K562 (cell line): Measurements from ENCODE around the gene TNIK. TPM values are rescaled to one million over a fixed set of nuclear protein-coding genes. Genes with fewer than 3 reads are reported as not detected.

Experiments
- ATAC-seq: fragments of 200-7000 bp; cut with Tn5 transposase; 3 replicates; pipeline ENCODE4 v1.9.1; 2020; ENCODE audit warnings: moderate library complexity
- BruUV-seq: library from RNA; stranded (reverse); fragments of 400-500 nt; replicated peaks from 2 replicates; lab custom pipeline; 2021; lab: Mats Ljungman, UMichigan
- CTCF ChIA-PET: fragments of 300-600 bp; formaldehyde crosslinking; extraction: SDS; loops from one replicate; lab custom pipeline; 2021; ENCODE audit warnings: low intra/inter-chr PET ratio; lab: Yijun Ruan, JAX
- POLR2A ChIA-PET: fragments of 300-600, 350-650 bp; sonication (Branson Sonifier 250); formaldehyde crosslinking; extraction: SDS; loops from one replicate; lab custom pipeline; 2021; ENCODE audit warnings: antibody characterized with exemption, inconsistent platforms; lab: Yijun Ruan, JAX
- DNase-seq, 4 experiments: peaks; one replicate each; pipeline versions ENCODE4 v3.0.0 to v3.0.0-alpha.2; 2011 to 2018; ENCODE audit warnings: low spot score in 3 of 4, mixed read lengths in 3 of 4; ENCODE audit errors: extremely low read depth in 1 of 4
- FAIRE-seq: peaks from 2 replicates; lab custom pipeline; 2011; peaks lifted over from hg19 to GRCh38; lab: Jason Lieb, UNC
- H2AFZ ChIP-seq: 2 replicates; pipeline ENCODE4 v1.6.0; 2011; ENCODE audit warnings: low read depth, low read length, control low read depth, inconsistent platforms
- H3K27ac ChIP-seq: fragments of 200-600 bp; 3 replicates; pipeline ENCODE4 v1.8.0; 2011; ENCODE audit warnings: low read depth, mild to moderate bottlenecking, control low read depth, inconsistent platforms, low read length, moderate library complexity, mixed read lengths; ENCODE audit errors: extremely low read depth
- H3K27me3 ChIP-seq, 2 experiments: fragments of 300-600 bp in 1 of 2; 2 replicates in 1 of 2; 3 replicates in 1 of 2; pipeline versions ENCODE4 v1.6.0 to v1.8.0; 2011; ENCODE audit warnings: inconsistent platforms in 2 of 2, low read length in 2 of 2, mild to moderate bottlenecking in 1 of 2, mixed read lengths in 1 of 2, moderate library complexity in 1 of 2; ENCODE audit not compliant: control insufficient read depth in 2 of 2, insufficient read depth in 2 of 2
- H3K36me3 ChIP-seq: fragments of 300-600 bp; 3 replicates; pipeline ENCODE4 v1.8.0; 2011; ENCODE audit warnings: mild to moderate bottlenecking, low read length, inconsistent platforms; ENCODE audit not compliant: control insufficient read depth, insufficient read depth
- H3K4me1 ChIP-seq, 2 experiments: fragments of 200-600 bp in 1 of 2; replicated peaks in 1 of 2; 2 replicates in 1 of 2; 3 replicates in 1 of 2; pipeline versions ENCODE4 v1.5.1 to v1.8.0; 2011; ENCODE audit warnings: inconsistent platforms in 2 of 2, low read length in 2 of 2, mild to moderate bottlenecking in 1 of 2, mixed read lengths in 1 of 2, moderate library complexity in 1 of 2; ENCODE audit not compliant: control insufficient read depth in 2 of 2, insufficient read depth in 2 of 2
- H3K4me2 ChIP-seq: 2 replicates; pipeline ENCODE4 v1.6.1; 2011; ENCODE audit warnings: low read length, control low read depth, inconsistent platforms, mixed read lengths; ENCODE audit not compliant: insufficient read depth
- H3K4me3 ChIP-seq: fragments of 200-600 bp; sonication (generic), shearing (Covaris generic); 2 replicates; pipeline ENCODE4 v1.5.1; 2016; ENCODE audit warnings: control low read depth, inconsistent platforms
- H3K79me2 ChIP-seq: fragments of 200-600 bp; 3 replicates; pipeline ENCODE4 v1.8.0; 2011; ENCODE audit warnings: low read length, inconsistent platforms; ENCODE audit not compliant: control insufficient read depth, insufficient read depth
- H3K9ac ChIP-seq, 2 experiments: 2 replicates each; pipeline versions ENCODE4 v1.6.0 to v1.6.1; 2011; ENCODE audit warnings: low read depth in 2 of 2, low read length in 2 of 2, control low read depth in 1 of 2, inconsistent platforms in 1 of 2, mild to moderate bottlenecking in 1 of 2, mixed read lengths in 1 of 2; ENCODE audit not compliant: insufficient read depth in 1 of 2
- H3K9me1 ChIP-seq: one replicate; pipeline ENCODE4 v1.6.0; 2011; ENCODE audit warnings: inconsistent platforms, mild to moderate bottlenecking, low read length, moderate library complexity; ENCODE audit not compliant: control insufficient read depth, insufficient read depth
- H3K9me3 ChIP-seq: replicated peaks from 2 replicates; pipeline ENCODE4 v1.5.1; 2011; ENCODE audit warnings: low read depth, low read length, inconsistent platforms; ENCODE audit not compliant: control insufficient read depth, insufficient read depth
- H4K20me1 ChIP-seq: replicated peaks from 2 replicates; pipeline ENCODE4 v1.6.1; 2011; ENCODE audit warnings: low read length, inconsistent platforms, mixed read lengths; ENCODE audit not compliant: control insufficient read depth, insufficient read depth
- ETV6 ChIP-seq, 3 experiments: fragments of 150-350 bp in 1 of 3; sonication (generic) in 1 of 3; formaldehyde crosslinking in 1 of 3; IDR thresholded peaks; 2 replicates each; pipeline versions ENCODE4 v1.6.1 to v1.8.0; 2014 to 2022; ENCODE audit warnings: borderline replicate concordance in 2 of 3, low read depth in 2 of 3, antibody characterized with exemption in 1 of 3, low read length in 1 of 3, mild to moderate bottlenecking in 1 of 3, missing genetic modification reagents in 1 of 3
- FIP1L1 ChIP-seq: fragments of 200-400 bp; formaldehyde crosslinking; IDR thresholded peaks from 2 replicates; pipeline ENCODE4 v1.6.1; 2018; ENCODE audit warnings: mild to moderate bottlenecking, low read depth, low read length; ENCODE audit not compliant: poor library complexity, severe bottlenecking
- FOSL1 ChIP-seq: fragments of 200-800 bp; sonication (Bioruptor generic); conservative IDR thresholded peaks from 2 replicates; pipeline ENCODE4 v1.6.1; 2016; ENCODE audit warnings: missing genetic modification characterization, missing compliant biosample characterization
- RBFOX2 ChIP-seq: fragments of 200-400 bp; formaldehyde crosslinking; IDR thresholded peaks from 2 replicates; pipeline ENCODE4 v1.6.1; 2017; ENCODE audit warnings: low read depth, mild to moderate bottlenecking, low read length, moderate library complexity
- SP1 ChIP-seq: sonication (generic); formaldehyde crosslinking; IDR thresholded peaks from 2 replicates; pipeline ENCODE4 v1.8.1; 2022; ENCODE audit warnings: mild to moderate bottlenecking, missing genetic modification reagents
- SP2 ChIP-seq: IDR thresholded peaks from 2 replicates; pipeline ENCODE4 v1.6.1; 2011; ENCODE audit warnings: mild to moderate bottlenecking, low read depth, low read length, moderate library complexity; ENCODE audit not compliant: poor library complexity, severe bottlenecking; ENCODE audit errors: extremely low read depth
- TOE1 ChIP-seq, 2 experiments: fragments of 450-650 bp in 1 of 2; sonication (generic) in 1 of 2; formaldehyde crosslinking in 1 of 2; IDR thresholded peaks; 2 replicates each; pipeline versions ENCODE4 v1.7.1 to v1.8.0; 2016 to 2022; ENCODE audit warnings: borderline replicate concordance in 2 of 2, mild to moderate bottlenecking in 2 of 2, antibody characterized with exemption in 1 of 2, inconsistent platforms in 1 of 2, low read depth in 1 of 2, missing genetic modification reagents in 1 of 2, moderate library complexity in 1 of 2
- ZNF121 ChIP-seq: sonication (generic); formaldehyde crosslinking; conservative IDR thresholded peaks from 2 replicates; pipeline ENCODE4 v1.8.0; 2022; ENCODE audit warnings: missing genetic modification reagents
- ZNF354B ChIP-seq: fragments of 250-450 bp; sonication (Bioruptor Pico); IDR thresholded peaks from 2 replicates; pipeline ENCODE4 v1.4.0; 2020
- ZNF41 ChIP-seq: fragments of 250-450 bp; sonication (Bioruptor Pico); conservative IDR thresholded peaks from 2 replicates; pipeline ENCODE4 v1.4.0; 2020; ENCODE audit warnings: mild to moderate bottlenecking
- ZNF766 ChIP-seq: fragments of 200-800 bp; sonication (Bioruptor generic); conservative IDR thresholded peaks from 2 replicates; pipeline ENCODE4 v1.6.1; 2016; ENCODE audit warnings: missing genetic modification characterization, missing compliant biosample characterization
- WGBS: fragments of 100-300 bp; shearing (Covaris generic); methylation state at CpG from one replicate; pipeline ENCODE4 v1.1.6; 2016; ENCODE audit warnings: low coverage, mixed read lengths; ENCODE audit not compliant: insufficient coverage; ENCODE audit errors: missing lambda C conversion rate; 5-methylcytosine and 5-hydroxymethylcytosine counted together
- in situ Hi-C: fragments of 300-500 bp; cut with MboI; formaldehyde crosslinking; loops from 4 replicates; pipeline ENCODE4 v1.15.0; 2018; ENCODE audit warnings: inconsistent platforms, mixed read lengths
- intact Hi-C: fragments of 100-400 bp; cut with micrococcal nuclease; formaldehyde crosslinking; loops from 2 replicates; pipeline ENCODE4 v1.14.2; 2022
- polyA plus RNA-seq, 8 experiments: library from polyadenylated mRNA; depleted of rRNA in 4 of 8; stranded (reverse) in 5 of 8; unstranded in 3 of 8; fragments of >200 nt; fragmentation: Nextera tagmentation in 2 of 8; fragmentation: Illumina TruSeq in 1 of 8; extraction: Ambion mirVana in 2 of 8; extraction: Trizol in 1 of 8; gene quantifications; 2 replicates each; pipeline versions ENCODE4 v1.2.1 to v1.2.3, GENCODE V29; 2011 to 2014; ENCODE audit warnings: inconsistent platforms in 1 of 8, missing spikeins in 1 of 8
- total RNA-seq, 7 experiments: library from RNA; depleted of rRNA in 6 of 7; stranded (reverse); fragments of >200 nt in 6 of 7; fragmentation: Illumina TruSeq in 2 of 7; extraction: Trizol in 2 of 7; gene quantifications; 2 replicates each; pipeline versions ENCODE4 v1.2.1 to v1.2.3, GENCODE V29; 2011 to 2021; ENCODE audit warnings: low replicate concordance in 1 of 7

TNIK gene
- total and polyA plus RNA-seq, 9 of the 15 experiments (the other 6 are each of a cell fraction or from before 2014, with no cell fraction given), result 6.6 to 39.0 (median 24.7) TPM

- TF ChIP-seq ZNF766 (no peak), TOE1 (IDR thresholded peaks at IDR 0.05; ENCODE audit: borderline replicate concordance) (no peak), TOE1 (CRISPR knock-in tag; IDR thresholded peaks at IDR 0.05; ENCODE audit: borderline replicate concordance, low read depth) (no peak), FOSL1 (tag) (no peak), RBFOX2 (no peak), FIP1L1 (no peak), SP2 (no peak)
These were observed 57.9 kb downstream of the TNIK start (continued) for GRCh38 chr3:171402281-171402680.

DNA sequence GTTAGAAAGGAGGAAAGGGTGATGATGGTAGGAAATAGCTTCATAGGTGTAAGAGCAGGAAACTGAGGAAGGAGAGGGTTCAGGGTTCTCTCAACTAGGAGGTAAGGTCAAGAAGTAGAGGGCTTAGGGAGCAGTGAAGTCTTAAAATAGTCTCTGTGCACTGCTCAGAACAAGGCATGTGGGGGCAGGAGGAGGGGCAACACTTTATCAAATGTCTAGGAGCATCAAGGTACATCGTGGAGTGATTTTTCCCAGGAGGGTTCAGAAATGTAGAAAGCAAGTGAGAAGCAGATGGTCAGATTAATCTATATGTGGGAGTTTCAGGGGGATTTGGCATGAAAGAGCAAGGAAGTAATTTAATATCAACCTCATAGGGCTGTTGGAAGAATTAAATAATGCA, 58.8 kb downstream of the TNIK start:
- intact Hi-C loops, result no loop called here
- FAIRE-seq, result no peak
- Histone ChIP-seq H3K9me3 (no peaks in the 10 kb centered on the region), H3K27me3 (no peaks in the 10 kb centered on the region), H3K27ac (no peak overlapping the region), H3K9ac (no peak overlapping the region), H3K4me3 (no peak overlapping the region), H3K4me1 (no peaks in the 10 kb centered on the region; a peak in 1 of 5 replicates), H2AFZ (no peak overlapping the region), H3K4me2 (no peak overlapping the region), H3K9me1 (no peaks in the 10 kb centered on the region), H4K20me1 (peaks cover 7% of the 10 kb centered on the region), H3K79me2 (peaks cover 53% of the 10 kb centered on the region), H3K36me3 (no peaks in the 10 kb centered on the region)
- no peak for TF ChIP-seq ZNF121
- TF ChIP-seq ZNF41 (CRISPR knock-in tag), result no peak
- no peak for TF ChIP-seq SP1 (CRISPR knock-in tag)
- TF ChIP-seq ZNF354B (CRISPR knock-in tag), result no peak
- no peak for TF ChIP-seq ETV6 (IDR thresholded peaks at IDR 0.05; ENCODE audit: borderline replicate concordance in 1 of 2, low read depth in 2 of 2, low read length in 1 of 2)
- TF ChIP-seq ETV6 (CRISPR knock-in tag; IDR thresholded peaks at IDR 0.05; ENCODE audit: borderline replicate concordance), result no peak
- no peak for DNase-seq
- BruUV-seq, result no TSS peak
- no peak for ATAC-seq
- in situ Hi-C loops, result no loop called here
- ChIA-PET POLR2A (interaction anchor here (0.7 to 2.0 kb wide), 5 partner anchors 12 to 219 kb away, joined by 3 to 7 read pairs (median 3); no protein-coding TSS in a partner anchor), CTCF (no interaction called here)
- WGBS, result 6% methylated on average over 1 of the region's 1 CpG
